Suppressor macrophage treated with lipopolysaccharide for 1 hour (primary cell): ENCODE data around the gene MMAA.
"Not testable (repeated sequence)": the region's sequence is repeated elsewhere in the genome, so short reads cannot be mapped to it uniquely, and the experiment has no call there.

ENCODE experiments used
- DNase-seq, 3 donors: peaks; one replicate each; pipeline ENCODE4 v3.0.0-alpha.2; 2020 to 2022

Gene MMAA

GRCh38 chr4:145635630-145636029 is 16.4 kb downstream of the MMAA start:
- DNase-seq, result peak in 2 of 3 donors; percentile 24 to 27

DNA sequence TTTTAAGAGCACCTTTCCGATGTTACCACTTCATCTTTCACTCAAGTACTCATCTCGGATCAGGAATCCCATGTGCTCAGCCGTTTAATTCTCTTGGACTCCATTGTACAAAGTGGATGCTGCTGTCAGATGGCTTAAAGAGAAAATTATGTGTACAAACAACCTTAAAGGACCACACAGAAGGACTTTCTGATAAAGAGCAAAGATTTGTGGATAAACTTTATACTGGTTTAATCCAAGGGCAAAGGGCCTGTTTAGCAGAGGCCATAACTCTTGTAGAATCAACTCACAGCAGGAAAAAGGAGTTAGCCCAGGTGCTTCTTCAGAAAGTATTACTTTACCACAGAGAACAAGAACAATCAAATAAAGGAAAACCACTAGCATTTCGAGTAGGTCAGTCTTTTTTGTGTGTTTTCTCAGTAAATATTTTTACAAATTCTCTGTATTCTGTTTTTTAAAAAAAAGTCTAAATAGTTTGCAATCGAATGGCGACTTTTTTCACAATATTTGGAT is 20.1 kb downstream of the MMAA start:
- no peak for DNase-seq

DNA sequence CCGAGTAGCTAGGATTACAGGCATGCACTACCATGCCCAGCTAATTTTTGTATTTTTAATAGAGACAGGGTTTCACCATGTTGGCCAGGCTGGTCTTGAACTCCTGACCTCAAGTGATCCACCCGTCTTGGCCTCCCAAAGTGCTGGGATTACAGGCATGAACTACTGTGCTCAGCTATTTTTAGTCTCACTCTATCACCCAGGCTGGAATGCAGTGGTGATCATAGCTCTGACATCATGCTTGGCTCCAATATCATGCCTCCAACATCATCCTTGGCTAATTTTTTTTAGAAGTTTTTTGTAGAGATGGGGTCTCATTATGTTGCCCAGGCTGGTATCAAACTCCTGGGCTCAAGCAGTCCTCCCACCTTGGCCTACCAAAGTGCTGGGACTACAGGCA is 21.1 kb downstream of the MMAA start:
- DNase-seq, result not testable (repeated sequence)

- DNase-seq, result no peak
Observed at GRCh38 chr4:145643295-145643694, 24.1 kb downstream of the MMAA start.

GRCh38 chr4:145644699-145645098 is 25.5 kb downstream of the MMAA start:
- no peak for DNase-seq

GRCh38 chr4:145656156-145656555 is 37.0 kb downstream of the MMAA start:
- no peak for DNase-seq

DNA sequence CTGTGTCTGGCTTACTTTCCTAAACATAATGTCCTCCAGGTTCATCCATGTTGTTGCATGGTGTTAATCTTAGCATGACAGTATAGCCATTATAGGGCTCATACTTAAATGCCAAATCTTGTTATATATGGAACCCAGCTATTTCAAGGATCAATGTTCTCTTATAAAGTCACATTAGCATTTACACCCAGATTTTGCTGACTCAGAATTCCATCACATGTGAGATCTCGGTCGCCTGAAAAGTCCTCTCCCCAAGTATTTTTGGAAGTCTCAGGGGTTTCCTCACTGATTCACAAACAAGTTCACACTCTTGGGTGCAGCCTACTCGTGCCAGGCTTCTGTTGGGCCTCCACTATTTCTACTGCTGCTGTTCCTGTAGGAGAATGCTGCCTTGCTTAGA is 40.9 kb downstream of the MMAA start:
- DNase-seq, result no peak

GRCh38 chr4:145663194-145663593 is 44.0 kb downstream of the MMAA start:
- peak; percentile 31 to 70 (median 42) for DNase-seq

DNA sequence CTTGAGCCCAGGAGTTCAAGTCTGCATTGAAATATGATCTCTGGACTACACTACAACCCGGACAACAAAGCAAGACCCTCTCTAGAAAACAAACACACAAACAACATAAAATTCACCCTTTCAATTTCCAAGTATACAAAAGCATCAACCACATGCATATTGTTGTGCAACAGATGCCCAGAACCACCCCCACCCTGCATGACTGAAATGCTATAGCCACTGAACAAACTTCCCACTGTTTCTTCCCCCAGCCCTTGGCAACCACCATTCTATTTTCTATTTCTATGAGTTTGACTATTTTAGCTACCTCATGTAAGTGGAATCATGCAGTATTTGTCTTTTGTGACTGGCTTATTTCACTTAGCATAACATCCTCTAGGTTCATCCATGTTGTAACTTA is 46.6 kb downstream of the MMAA start:
- peak in 2 of 3 donors; percentile 3 to 23 for DNase-seq

DNA sequence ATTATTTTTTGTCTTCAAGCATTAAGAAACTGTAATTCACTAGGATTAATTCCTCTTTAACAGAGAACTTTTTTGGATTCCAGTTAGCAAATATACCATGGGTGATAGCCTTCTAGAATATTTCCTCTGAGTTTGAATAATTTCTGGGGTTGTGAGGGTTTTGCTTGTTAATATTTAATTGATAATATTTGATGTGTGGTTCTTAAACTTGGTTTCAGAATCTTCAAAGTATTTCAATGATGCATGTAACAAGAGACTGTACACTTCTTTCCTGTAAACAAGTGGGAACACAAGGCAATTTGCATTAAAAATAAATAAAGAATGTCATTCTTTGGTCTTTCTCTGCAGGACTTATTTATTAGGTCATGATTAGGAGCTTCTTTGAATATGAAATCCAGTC is 51.2 kb downstream of the MMAA start:
- DNase-seq, result no peak

DNA sequence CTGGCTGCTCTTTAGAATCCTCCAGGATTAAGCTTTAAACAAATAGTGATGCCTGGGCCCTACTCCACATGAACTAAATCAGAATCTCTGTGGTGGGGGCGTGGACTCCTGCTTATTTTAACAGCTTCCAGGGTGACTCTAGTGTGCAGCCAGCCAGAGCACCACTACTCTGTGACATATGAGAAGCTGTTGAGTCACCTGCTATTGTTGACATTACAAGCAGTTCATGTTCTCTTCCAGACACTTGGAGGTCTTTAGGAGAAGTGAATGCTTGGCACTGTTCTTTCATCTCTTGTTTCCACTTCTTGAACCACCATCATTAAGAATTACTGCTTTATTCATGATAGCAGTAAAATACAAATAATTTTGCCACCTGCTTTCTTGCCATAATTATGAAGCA is 60.3 kb downstream of the MMAA start:
- no peak for DNase-seq

DNA sequence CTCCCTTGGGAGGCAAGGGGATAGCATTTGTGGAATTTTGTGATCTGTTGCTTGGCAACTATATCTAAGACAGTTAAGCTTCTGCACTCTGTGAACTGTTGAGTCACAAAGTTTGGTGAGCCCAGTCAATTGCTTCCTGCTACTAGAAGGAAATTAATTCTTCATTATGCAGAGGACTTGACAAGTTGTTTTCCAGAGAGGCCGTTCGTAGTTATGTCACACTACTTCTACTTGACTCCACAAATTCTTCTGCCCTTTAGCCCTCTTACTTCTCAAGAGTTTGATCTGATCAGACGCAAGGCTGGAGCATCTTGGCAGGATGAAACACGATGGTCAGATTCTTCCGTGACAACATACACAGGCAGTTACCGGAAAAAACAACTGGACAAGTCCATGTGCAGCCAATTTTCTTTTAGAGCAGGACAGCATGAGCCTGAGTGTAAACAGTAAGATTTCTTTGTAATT is 60.8 kb downstream of the MMAA start, which contains the start of gene C4orf51:
TSS of gene C4orf51 (plus strand) at position 156 of the 465 bp plus-strand sequence. CDS start at position 214, 58 bp downstream.
- no peak for DNase-seq

GRCh38 chr4:145680902-145681301 is 61.7 kb downstream of the MMAA start:
- DNase-seq, result no peak

DNA sequence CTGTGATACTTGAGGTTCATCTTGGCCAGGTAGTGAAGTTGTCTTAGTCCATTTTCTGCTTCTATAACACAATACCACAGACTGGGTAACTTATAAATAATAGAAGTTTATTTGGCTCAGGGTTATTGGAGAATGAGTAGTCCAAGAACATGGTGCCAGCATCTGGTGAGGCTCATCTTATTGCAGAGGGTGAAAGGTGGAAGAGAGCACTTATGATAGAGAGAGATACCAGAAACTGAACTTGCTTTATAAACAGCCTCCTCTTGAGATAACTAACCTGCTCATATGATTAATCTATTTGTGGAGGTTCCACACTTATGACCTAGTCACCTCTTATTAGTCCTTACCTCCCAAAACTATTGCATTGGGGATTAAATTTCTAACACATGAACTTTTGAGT is 62.3 kb downstream of the MMAA start:
- no peak for DNase-seq

DNA sequence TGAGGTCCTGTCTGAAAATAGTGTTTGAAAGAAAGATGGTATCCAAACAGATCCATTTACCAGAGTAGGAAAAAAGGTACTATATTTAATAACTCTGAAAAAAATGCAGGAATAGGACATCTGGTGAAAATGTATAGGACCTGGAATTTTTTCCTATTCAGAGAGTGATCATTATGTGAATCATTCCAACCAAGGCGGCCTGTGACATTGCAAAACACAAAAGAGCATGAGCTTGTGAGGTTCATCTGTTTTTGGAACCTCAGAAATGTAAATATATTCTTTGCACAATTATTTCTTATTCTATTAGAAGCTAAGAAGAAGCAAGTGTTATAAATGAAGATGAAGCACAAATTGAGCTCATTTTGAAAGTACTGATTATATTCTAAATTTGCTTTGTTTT is 62.8 kb downstream of the MMAA start:
- no peak for DNase-seq

GRCh38 chr4:145686991-145687390 is 67.8 kb downstream of the MMAA start:
- DNase-seq, result no peak

DNA sequence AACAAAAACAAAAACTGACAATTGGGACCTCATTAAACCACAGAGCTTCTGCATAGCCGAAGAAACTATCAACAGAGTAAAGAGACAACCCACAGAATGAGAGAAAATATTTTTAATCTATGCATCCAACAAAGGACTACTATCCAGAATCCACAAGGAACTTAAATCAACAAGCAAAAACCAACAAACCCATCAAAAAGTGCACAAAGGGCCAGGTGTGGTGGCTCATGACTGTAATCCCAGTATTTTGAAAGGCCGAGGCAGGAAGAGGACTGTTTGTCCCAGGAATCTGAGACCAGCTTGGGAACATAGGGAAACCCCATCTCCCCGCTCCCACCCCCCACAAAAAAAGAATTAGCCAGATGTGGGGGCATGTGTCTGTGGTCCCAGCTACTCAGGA is 71.4 kb downstream of the MMAA start:
- DNase-seq, result no peak

DNA sequence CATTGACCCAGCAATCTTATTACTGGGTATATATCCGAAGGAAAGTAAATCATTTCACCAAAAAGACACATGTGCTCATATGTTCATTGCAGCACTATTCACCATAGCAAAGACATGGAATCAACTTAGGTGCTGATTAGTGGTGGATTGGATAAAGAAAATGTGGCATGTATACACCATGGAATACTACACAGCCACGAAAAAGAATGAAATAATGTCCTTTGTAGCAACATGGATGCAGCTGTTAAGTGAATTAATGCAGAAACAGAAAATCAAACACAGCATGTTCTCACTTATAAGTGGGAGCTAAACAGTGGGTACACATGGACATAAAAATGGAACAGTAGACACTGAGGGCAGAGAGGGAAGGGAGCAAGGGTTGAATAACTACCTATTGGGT is 72.2 kb downstream of the MMAA start:
- not testable (repeated sequence) for DNase-seq

- no peak for DNase-seq
Observed at GRCh38 chr4:145694929-145695328, 75.7 kb downstream of the MMAA start.

DNA sequence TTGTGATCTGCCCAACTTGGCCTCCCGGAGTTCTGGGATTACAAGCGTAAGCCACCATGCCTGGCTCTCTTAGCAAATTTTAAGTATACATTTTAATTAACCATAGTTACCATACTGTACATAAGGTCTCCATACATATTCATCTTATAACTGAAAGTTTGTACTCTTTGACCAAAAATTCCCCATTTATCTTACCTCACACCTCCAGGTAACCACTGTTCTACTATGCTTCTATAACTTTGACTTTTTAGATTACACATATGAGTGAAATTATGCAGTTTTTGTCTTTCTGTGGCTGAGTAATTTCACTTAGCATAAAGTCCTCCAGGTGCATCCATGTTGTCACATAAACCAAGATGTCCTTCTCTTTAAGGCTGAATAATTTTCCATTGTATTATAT is 78.1 kb downstream of the MMAA start:
- DNase-seq, result no peak

GRCh38 chr4:145698507-145698906 is 79.3 kb downstream of the MMAA start:
- no peak for DNase-seq

DNA sequence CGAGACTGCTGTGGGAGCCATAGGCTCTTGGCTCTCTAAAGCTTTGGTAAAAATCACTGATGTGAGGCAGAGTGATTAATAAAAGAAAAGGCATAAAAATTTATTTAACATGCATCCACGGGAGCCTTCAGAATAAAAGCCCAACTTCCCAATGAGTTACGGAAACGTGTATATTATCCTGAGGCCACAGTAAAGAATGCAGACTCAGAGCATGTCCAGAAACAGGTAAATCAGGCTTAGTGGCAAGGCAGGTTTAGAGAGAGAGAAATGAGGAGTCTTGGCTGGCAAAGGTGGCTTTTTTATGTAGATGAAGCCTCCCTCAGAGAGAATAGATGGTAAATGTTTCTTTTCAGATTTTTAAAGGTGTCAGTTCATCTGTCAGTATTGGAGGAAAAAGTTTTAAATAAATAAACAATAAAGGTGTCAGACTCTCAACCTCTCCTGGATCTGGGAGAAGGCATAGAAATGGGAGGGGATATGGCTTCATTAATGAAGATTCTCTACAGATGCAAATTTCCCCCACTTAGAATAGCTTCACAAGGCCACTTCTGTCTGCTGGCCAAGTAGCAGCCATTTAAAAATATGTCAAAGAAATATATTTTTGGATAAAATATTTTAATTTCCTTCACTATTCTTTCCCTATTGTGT is 84.8 kb downstream of the MMAA start:
- no peak for DNase-seq

DNA sequence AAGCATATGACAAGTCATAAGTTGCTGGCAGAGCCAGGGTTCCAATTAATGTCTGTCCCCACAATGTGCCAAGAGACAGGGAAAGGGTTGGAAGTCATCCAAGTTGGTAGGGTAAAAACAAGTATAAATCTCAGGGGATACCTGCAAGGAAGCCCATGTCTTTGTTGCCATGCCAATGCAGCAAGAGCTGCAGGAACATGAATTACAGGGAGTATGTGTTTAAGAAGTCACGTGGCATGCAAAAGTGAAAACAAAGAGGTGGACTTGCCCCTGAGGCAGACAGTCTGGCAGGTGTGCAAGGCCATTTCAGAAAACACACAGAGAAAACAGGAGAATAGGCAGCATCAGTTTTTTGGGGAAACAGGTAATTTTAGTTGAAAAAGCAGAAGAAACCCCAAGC is 90.2 kb downstream of the MMAA start:
- DNase-seq, result no peak
